Right atrium auricular region (tissue), 2 donors: Measurements from ENCODE around the gene MBD5. TPM values are rescaled to one million over a fixed set of nuclear protein-coding genes. Genes with fewer than 3 reads are reported as not detected.

Source experiments
- DNase-seq: peaks from one replicate; pipeline ENCODE4 v3.0.0-alpha.2; 2019; ENCODE audit warnings: low spot score
- H3K27ac ChIP-seq, 2 donors: fragments of 200-600 bp; sonication (generic); 1 replicate in 1 of 2; 2 replicates in 1 of 2; pipeline ENCODE4 v1.5.1; 2016 to 2019
- H3K27me3 ChIP-seq, 2 donors: fragments of 200-600 bp; sonication (generic); one replicate each; pipeline versions ENCODE4 v1.5.1 to v1.6.0; 2017 to 2019
- H3K36me3 ChIP-seq: fragments of 200-600 bp; sonication (generic); one replicate; pipeline ENCODE4 v1.5.1; 2016
- H3K4me1 ChIP-seq, 2 donors: fragments of 200-600 bp; sonication (generic); one replicate each; pipeline versions ENCODE4 v1.5.1 to v1.6.0; 2017 to 2019
- H3K4me3 ChIP-seq, 2 donors: fragments of 200-600 bp; sonication (generic); 1 replicate in 1 of 2; 2 replicates in 1 of 2; pipeline ENCODE4 v1.5.1; 2017 to 2019; ENCODE audit warnings: mild to moderate bottlenecking in 1 of 2, moderate library complexity in 1 of 2
- H3K9me3 ChIP-seq, 2 donors: fragments of 200-600 bp; sonication (generic); one replicate each; pipeline ENCODE4 v1.5.1; 2019
- total RNA-seq, 2 donors: library from RNA; depleted of rRNA; stranded (reverse); fragments of >200 nt; gene quantifications; one replicate each; pipeline ENCODE4 v1.1.0, GENCODE V29; 2016
- TF ChIP-seq, protein P1 (sequence below), 2 donors: fragments of 200-600 bp; sonication (generic); IDR thresholded peaks; one replicate each; pipeline ENCODE4 v1.5.1; 2019; ENCODE audit warnings: antibody characterized with exemption in 2 of 2

Gene MBD5
- total RNA-seq, 2 donors from 2014 or later: 14.5 to 22.8 TPM

DNA sequence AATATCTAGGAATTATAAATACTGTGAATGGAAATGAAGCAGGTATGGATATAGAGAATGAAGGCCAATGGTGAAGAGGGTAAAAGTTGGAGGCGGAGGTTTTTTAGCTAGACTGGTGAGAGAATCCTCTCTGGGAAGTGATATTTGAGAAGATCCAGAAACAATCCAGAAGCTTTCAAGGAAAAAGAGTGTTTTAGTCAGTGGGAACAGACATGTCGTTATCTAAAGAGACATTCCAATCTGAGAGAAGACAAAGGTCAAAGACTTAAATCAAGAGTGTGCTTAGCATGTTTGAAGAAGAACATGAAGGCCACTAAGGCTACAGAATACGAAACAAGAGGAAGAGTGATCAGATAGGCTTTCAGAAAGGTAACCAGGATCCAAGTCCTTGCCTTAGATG lies 211.0 kb downstream of the MBD5 start:
- no peak overlapping the region for H3K4me3 ChIP-seq
- no peaks in the 10 kb centered on the region for H3K27me3 ChIP-seq
- no peak for DNase-seq
- H3K36me3 ChIP-seq: peaks cover 12% of the 10 kb centered on the region
- H3K4me1 ChIP-seq: no peaks in the 10 kb centered on the region
- H3K27ac ChIP-seq: no peak overlapping the region
- H3K9me3 ChIP-seq: peaks cover 0 to 4% of the 10 kb centered on the region in 2 donors
- TF ChIP-seq, protein P1, sequence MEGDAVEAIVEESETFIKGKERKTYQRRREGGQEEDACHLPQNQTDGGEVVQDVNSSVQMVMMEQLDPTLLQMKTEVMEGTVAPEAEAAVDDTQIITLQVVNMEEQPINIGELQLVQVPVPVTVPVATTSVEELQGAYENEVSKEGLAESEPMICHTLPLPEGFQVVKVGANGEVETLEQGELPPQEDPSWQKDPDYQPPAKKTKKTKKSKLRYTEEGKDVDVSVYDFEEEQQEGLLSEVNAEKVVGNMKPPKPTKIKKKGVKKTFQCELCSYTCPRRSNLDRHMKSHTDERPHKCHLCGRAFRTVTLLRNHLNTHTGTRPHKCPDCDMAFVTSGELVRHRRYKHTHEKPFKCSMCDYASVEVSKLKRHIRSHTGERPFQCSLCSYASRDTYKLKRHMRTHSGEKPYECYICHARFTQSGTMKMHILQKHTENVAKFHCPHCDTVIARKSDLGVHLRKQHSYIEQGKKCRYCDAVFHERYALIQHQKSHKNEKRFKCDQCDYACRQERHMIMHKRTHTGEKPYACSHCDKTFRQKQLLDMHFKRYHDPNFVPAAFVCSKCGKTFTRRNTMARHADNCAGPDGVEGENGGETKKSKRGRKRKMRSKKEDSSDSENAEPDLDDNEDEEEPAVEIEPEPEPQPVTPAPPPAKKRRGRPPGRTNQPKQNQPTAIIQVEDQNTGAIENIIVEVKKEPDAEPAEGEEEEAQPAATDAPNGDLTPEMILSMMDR (IDR thresholded peaks at IDR 0.05): no peak

DNA sequence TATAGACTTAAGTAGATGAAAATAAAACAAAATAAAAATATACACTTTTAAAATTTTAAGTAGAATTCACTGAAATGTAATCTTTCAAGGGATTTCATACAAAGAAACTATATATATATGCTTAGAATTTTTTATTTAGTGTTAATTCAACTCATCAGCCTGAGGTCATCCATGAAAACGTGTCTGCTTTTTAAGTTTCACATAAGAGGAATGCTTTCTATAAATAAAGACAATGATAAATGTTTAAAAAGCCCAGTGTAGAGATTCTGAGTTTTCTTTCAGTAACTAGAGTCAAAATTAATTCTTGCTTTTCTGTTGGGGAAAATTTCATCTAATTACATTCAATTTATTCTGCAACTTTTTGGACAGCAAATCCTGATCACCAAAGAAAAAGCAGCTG lies 213.3 kb downstream of the MBD5 start:
- Histone ChIP-seq H3K4me3 (no peak overlapping the region), H3K36me3 (peaks cover 18% of the 10 kb centered on the region), H3K27ac (no peak overlapping the region), H3K4me1 (no peaks in the 10 kb centered on the region), H3K27me3 (no peaks in the 10 kb centered on the region), H3K9me3 (peaks cover 0 to 4% of the 10 kb centered on the region in 2 donors)
- TF ChIP-seq, protein P1 (IDR thresholded peaks at IDR 0.05): no peak
- DNase-seq: no peak

DNA sequence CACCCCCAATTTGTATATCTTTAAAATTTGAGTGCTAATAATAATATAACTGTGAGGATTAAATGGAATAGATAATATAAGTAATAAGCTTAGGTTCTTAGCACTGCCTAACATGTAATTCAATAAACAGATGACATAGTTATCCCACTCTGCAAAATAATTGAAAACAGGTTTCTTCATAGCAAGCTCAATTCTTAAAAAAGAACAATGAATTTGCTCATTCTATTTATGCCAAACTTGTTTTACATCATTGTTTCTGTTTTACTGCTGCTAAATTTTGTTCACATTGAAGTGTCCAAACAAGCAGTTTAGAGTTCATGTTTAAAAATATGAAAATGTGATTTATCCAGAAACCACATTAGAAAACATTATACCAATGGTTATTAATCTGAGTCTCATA lies 217.0 kb downstream of the MBD5 start:
- TF ChIP-seq, protein P1 (IDR thresholded peaks at IDR 0.05): no peak
- no peak overlapping the region for H3K27ac ChIP-seq
- peaks cover 0 to 13% of the 10 kb centered on the region in 2 donors for H3K9me3 ChIP-seq
- peaks cover 18% of the 10 kb centered on the region for H3K36me3 ChIP-seq
- no peaks in the 10 kb centered on the region for H3K4me1 ChIP-seq
- H3K27me3 ChIP-seq: no peaks in the 10 kb centered on the region
- H3K4me3 ChIP-seq: no peak overlapping the region
- DNase-seq: no peak

DNA sequence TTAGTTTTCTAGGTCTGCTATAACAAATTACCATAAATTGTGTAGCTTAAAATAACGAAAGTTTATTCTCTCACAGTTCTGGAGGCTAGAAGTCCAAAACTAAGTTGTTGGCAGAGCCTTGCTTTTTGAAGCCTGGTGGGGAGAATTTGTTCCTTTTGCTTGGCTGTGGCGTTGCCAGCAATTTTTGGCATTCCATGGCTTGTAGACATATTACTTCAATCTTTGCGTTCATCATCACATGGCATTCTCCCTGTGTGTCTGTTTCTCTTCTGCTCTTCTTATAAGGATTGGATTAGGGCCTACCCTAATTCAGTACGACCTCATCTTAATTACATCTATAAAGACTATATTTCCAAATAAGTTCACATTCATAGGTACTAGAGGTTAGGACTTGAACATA lies 217.7 kb downstream of the MBD5 start:
- TF ChIP-seq, protein P1 (IDR thresholded peaks at IDR 0.05): no peak
- Histone ChIP-seq H3K4me3 (no peak overlapping the region), H3K4me1 (no peaks in the 10 kb centered on the region), H3K9me3 (peaks cover 0 to 13% of the 10 kb centered on the region in 2 donors), H3K36me3 (peaks cover 18% of the 10 kb centered on the region), H3K27ac (no peak overlapping the region), H3K27me3 (no peaks in the 10 kb centered on the region)
- no peak for DNase-seq

DNA sequence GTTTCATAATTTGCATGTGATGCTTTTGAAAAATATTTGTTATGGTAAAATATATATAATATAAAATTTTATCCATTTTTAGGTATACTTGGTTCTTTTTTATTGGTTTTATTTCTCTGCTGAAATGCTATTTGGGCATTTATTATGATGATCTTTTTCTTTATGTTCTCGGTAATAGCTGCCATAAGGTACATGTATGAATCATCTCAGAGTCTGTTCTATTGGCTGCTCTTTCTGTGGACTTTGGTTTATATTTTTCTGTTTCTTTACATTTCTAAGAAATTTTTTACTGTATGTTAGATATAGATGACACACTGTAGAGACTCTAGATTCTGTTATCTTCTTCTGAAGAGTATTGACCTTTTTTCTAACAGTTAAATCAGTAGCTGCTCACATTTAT lies 219.9 kb downstream of the MBD5 start:
- peaks cover 17% of the 10 kb centered on the region for H3K36me3 ChIP-seq
- no peak overlapping the region for H3K27ac ChIP-seq
- TF ChIP-seq, protein P1 (IDR thresholded peaks at IDR 0.05): no peak

DNA sequence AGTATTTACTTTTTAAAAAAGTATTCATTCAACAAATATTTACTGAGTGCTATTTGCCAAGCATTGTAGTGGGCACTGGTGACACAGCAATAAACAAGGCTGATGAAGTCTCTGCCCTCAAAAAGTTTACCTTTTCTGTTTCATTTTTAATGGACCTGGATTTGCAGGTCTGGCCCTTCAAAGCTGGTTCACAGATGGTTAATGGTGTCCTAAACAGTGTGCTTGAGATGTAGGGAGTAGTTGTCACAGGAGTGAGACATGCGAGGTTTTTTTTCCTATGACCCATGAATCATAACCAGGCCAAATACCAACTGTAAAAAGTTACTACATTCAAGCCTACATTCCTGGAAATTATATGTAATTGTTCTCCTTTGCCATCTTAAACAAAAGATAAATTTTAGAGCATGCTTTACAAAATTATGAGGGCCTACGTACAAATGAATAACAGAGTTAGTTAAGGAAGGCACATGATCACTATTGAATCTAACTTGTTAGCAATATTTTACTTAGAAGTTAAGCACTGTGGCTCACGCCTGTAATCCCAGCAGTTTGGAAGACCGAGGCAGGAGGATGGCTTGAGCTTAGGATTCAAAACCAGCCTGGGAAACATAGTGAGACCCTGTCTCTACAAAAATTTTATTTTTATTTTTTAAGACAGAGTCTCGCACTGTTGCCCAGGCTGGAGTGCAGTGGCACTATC lies 223.9 kb downstream of the MBD5 start:
- Histone ChIP-seq H3K4me1 (no peaks in the 10 kb centered on the region), H3K27ac (no peak overlapping the region), H3K4me3 (no peak overlapping the region), H3K27me3 (no peaks in the 10 kb centered on the region), H3K9me3 (peaks cover 0 to 13% of the 10 kb centered on the region in 2 donors), H3K36me3 (no peaks in the 10 kb centered on the region)
- TF ChIP-seq, protein P1 (IDR thresholded peaks at IDR 0.05): no peak
- no peak for DNase-seq

More for the DNA sequence above, 219.9 kb downstream of the MBD5 start:
- Histone ChIP-seq H3K9me3 (peaks cover 0 to 13% of the 10 kb centered on the region in 2 donors), H3K4me1 (no peaks in the 10 kb centered on the region), H3K4me3 (no peak overlapping the region), H3K27me3 (no peaks in the 10 kb centered on the region)
- DNase-seq: no peak
